Panc1 (cell line): ENCODE results near the gene TPD52L3. TPM values are rescaled to one million over a fixed set of nuclear protein-coding genes. Genes with fewer than 3 reads are reported as not detected.

Source experiments
- ATAC-seq: fragments of 200-7000 bp; cut with Tn5 transposase; 2 replicates; pipeline ENCODE4 v1.9.1; 2020; ENCODE audit warnings: mild to moderate bottlenecking, moderate library complexity
- BruUV-seq: library from RNA; stranded (reverse); fragments of 400-500 nt; replicated peaks from 2 replicates; lab custom pipeline; 2021; lab: Mats Ljungman, UMichigan
- CTCF ChIA-PET: fragments of 300-600 bp; sonication (Branson Sonifier 250); formaldehyde crosslinking; loops from one replicate; lab custom pipeline; 2022; ENCODE audit warnings: antibody characterized with exemption; lab: Charles Lee
- POLR2A ChIA-PET: fragments of 300-600 bp; sonication (Branson Sonifier 250); formaldehyde crosslinking; loops from one replicate; lab custom pipeline; 2022; ENCODE audit warnings: antibody characterized with exemption; lab: Charles Lee
- DNase-seq: peaks from one replicate; pipeline ENCODE4 v3.0.0-alpha.2; 2010; ENCODE audit warnings: low read depth, low spot score
- H3K27ac ChIP-seq: 2 replicates; pipeline ENCODE4 v1.5.1; 2011; ENCODE audit warnings: mild to moderate bottlenecking, low read length, inconsistent platforms
- H3K27me3 ChIP-seq: fragments of 200-500 bp; sonication (Bioruptor generic); 2 replicates; pipeline ENCODE4 v1.6.0; 2014; ENCODE audit warnings: low read length, inconsistent platforms; ENCODE audit not compliant: control insufficient read depth, insufficient read depth
- H3K36me3 ChIP-seq: fragments of 200-500 bp; sonication (Bioruptor generic); 2 replicates; pipeline ENCODE4 v1.5.1; 2014; ENCODE audit warnings: inconsistent platforms, mild to moderate bottlenecking, low read length, moderate library complexity; ENCODE audit not compliant: control insufficient read depth, insufficient read depth
- H3K4me1 ChIP-seq: 2 replicates; pipeline ENCODE4 v1.5.1; 2011; ENCODE audit warnings: inconsistent platforms, mild to moderate bottlenecking, low read length, moderate library complexity; ENCODE audit not compliant: control insufficient read depth, insufficient read depth
- H3K4me3 ChIP-seq, 2 experiments: 2 replicates each; pipeline ENCODE4 v1.5.1; 2011 to 2012; ENCODE audit warnings: low read depth in 2 of 2, low read length in 2 of 2, mild to moderate bottlenecking in 2 of 2, inconsistent platforms in 1 of 2, moderate library complexity in 1 of 2
- H3K9me3 ChIP-seq: fragments of 200-500 bp; sonication (Bioruptor generic); 2 replicates; pipeline ENCODE4 v1.5.1; 2014; ENCODE audit warnings: low read depth, mild to moderate bottlenecking, inconsistent platforms, low read length, moderate library complexity; ENCODE audit not compliant: control insufficient read depth, insufficient read depth
- POLR2AphosphoS5 ChIP-seq: IDR thresholded peaks from 2 replicates; pipeline ENCODE4 v1.6.1; 2012; ENCODE audit warnings: mild to moderate bottlenecking, low read depth, low read length, moderate library complexity
- in situ Hi-C: cut with HindIII; loops from 2 replicates; pipeline ENCODE4 v1.10.0; 2016; ENCODE audit warnings: low sequenced_read_pairs, low pct_unique_long_range_greater_than_20kb
- intact Hi-C: fragments of 100-400 bp; cut with micrococcal nuclease; formaldehyde crosslinking; loops from one replicate; pipeline ENCODE4 v1.10.0; 2022; ENCODE audit not compliant: unreplicated experiment
- total RNA-seq: library from RNA; stranded (reverse); gene quantifications from one replicate; pipeline ENCODE4 v1.2.1, GENCODE V29; 2021; ENCODE audit not compliant: unreplicated experiment
- TF ChIP-seq, protein P1 (sequence below): fragments of 450-650 bp; IDR thresholded peaks from 2 replicates; pipeline ENCODE4 v1.5.1; 2017; ENCODE audit warnings: mild to moderate bottlenecking
- TF ChIP-seq, protein P2 (sequence below), 2 experiments: IDR thresholded peaks; 2 replicates each; pipeline ENCODE4 v1.6.1; 2011 to 2012; ENCODE audit warnings: low read depth in 2 of 2, control low read depth in 1 of 2, low read length in 1 of 2, mild to moderate bottlenecking in 1 of 2, moderate library complexity in 1 of 2; ENCODE audit not compliant: insufficient read depth in 1 of 2

TPD52L3 gene
- total RNA-seq, 1 experiment from 2014 or later: not detected

DNA sequence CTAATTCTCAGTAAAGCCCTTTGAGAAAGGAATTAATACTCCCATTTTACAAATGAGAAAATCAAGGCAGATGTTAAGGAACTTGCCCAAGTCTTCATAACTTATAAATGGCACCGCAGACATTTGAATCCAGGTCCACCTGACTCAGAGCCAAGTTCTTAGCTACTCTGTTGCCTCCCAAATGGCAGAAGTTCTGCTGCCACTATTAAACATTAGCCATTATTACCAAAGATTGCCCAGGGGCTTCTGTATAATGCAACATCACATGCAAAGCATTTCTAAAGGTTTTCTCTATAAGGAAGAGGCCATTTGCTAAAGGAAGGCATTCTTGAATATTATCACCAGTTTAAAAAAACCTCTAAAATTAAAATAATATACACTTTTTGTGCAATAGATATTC is 28.3 kb downstream of the TPD52L3 start:
- POLR2A ChIA-PET: no interaction called here

DNA sequence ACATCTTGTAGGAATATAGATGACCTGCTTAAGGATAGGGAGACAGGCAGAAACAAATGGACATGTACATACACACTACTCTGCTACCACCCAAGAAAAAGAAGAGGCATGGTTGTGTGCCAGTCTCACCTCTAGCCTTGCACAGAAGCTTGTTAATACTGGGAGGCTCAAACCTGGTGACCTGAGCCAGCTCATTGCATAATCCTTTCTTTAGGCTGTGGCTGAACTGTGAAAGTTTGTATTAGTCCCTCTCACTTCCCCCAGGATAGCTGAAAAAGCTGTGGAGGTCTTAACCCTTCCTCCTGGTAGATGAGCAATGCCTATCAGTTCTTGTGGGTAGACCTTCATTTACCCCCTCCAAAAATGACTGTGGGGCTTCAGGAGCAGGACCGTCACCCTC is 28.7 kb downstream of the TPD52L3 start:
- in situ Hi-C loops (no loop called here), intact Hi-C loops (no loop called here)
- CTCF ChIA-PET: no interaction called here
- H3K4me1 ChIP-seq: no peaks in the 10 kb centered on the region
- BruUV-seq: no TSS peak
- POLR2A ChIA-PET: no interaction called here
- no peaks in the 10 kb centered on the region for H3K27me3 ChIP-seq
- no peak for ATAC-seq
- H3K36me3 ChIP-seq: no peaks in the 10 kb centered on the region
- H3K27ac ChIP-seq: no peak overlapping the region
- H3K4me3 ChIP-seq: no peak overlapping the region
- H3K9me3 ChIP-seq: no peaks in the 10 kb centered on the region
- TF ChIP-seq, protein P1, sequence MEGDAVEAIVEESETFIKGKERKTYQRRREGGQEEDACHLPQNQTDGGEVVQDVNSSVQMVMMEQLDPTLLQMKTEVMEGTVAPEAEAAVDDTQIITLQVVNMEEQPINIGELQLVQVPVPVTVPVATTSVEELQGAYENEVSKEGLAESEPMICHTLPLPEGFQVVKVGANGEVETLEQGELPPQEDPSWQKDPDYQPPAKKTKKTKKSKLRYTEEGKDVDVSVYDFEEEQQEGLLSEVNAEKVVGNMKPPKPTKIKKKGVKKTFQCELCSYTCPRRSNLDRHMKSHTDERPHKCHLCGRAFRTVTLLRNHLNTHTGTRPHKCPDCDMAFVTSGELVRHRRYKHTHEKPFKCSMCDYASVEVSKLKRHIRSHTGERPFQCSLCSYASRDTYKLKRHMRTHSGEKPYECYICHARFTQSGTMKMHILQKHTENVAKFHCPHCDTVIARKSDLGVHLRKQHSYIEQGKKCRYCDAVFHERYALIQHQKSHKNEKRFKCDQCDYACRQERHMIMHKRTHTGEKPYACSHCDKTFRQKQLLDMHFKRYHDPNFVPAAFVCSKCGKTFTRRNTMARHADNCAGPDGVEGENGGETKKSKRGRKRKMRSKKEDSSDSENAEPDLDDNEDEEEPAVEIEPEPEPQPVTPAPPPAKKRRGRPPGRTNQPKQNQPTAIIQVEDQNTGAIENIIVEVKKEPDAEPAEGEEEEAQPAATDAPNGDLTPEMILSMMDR: no peak
- TF ChIP-seq, protein P2, sequence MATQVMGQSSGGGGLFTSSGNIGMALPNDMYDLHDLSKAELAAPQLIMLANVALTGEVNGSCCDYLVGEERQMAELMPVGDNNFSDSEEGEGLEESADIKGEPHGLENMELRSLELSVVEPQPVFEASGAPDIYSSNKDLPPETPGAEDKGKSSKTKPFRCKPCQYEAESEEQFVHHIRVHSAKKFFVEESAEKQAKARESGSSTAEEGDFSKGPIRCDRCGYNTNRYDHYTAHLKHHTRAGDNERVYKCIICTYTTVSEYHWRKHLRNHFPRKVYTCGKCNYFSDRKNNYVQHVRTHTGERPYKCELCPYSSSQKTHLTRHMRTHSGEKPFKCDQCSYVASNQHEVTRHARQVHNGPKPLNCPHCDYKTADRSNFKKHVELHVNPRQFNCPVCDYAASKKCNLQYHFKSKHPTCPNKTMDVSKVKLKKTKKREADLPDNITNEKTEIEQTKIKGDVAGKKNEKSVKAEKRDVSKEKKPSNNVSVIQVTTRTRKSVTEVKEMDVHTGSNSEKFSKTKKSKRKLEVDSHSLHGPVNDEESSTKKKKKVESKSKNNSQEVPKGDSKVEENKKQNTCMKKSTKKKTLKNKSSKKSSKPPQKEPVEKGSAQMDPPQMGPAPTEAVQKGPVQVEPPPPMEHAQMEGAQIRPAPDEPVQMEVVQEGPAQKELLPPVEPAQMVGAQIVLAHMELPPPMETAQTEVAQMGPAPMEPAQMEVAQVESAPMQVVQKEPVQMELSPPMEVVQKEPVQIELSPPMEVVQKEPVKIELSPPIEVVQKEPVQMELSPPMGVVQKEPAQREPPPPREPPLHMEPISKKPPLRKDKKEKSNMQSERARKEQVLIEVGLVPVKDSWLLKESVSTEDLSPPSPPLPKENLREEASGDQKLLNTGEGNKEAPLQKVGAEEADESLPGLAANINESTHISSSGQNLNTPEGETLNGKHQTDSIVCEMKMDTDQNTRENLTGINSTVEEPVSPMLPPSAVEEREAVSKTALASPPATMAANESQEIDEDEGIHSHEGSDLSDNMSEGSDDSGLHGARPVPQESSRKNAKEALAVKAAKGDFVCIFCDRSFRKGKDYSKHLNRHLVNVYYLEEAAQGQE (IDR thresholded peaks at IDR 0.05; ENCODE audit: insufficient read depth in 1 of 2, low read depth in 2 of 2, low read length in 1 of 2): no peak
- TF ChIP-seq POLR2AphosphoS5: no peak
- no peak for DNase-seq

More for the DNA sequence above, 28.3 kb downstream of the TPD52L3 start:
- no peaks in the 10 kb centered on the region for H3K27me3 ChIP-seq
- H3K9me3 ChIP-seq: no peaks in the 10 kb centered on the region
- TF ChIP-seq, protein P2 (IDR thresholded peaks at IDR 0.05; ENCODE audit: insufficient read depth in 1 of 2, low read depth in 2 of 2, low read length in 1 of 2): no peak
- TF ChIP-seq, protein P1: no peak
- TF ChIP-seq POLR2AphosphoS5: no peak
- H3K36me3 ChIP-seq: no peaks in the 10 kb centered on the region
- BruUV-seq: no TSS peak
- no peaks in the 10 kb centered on the region for H3K4me1 ChIP-seq
- ATAC-seq: no peak
- intact Hi-C loops: no loop called here
- no peak overlapping the region for H3K27ac ChIP-seq
- in situ Hi-C loops: no loop called here
- no peak overlapping the region for H3K4me3 ChIP-seq
- CTCF ChIA-PET: no interaction called here
- no peak for DNase-seq
